Tibial nerve (tissue), 4 donors: Measurements from ENCODE around the gene CAMSAP3. TPM values are rescaled to one million over a fixed set of nuclear protein-coding genes. Genes with fewer than 3 reads are reported as not detected.

Source experiments
- DNase-seq, 2 donors: peaks; one replicate each; pipeline ENCODE4 v3.0.0-alpha.2; 2019; ENCODE audit warnings: low spot score in 2 of 2
- H3K27ac ChIP-seq, 4 donors: fragments of 200-600 bp; sonication (generic) in 3 of 4; one replicate each; pipeline ENCODE4 v1.5.1; 2017 to 2019; ENCODE audit warnings: mild to moderate bottlenecking in 1 of 4
- H3K27me3 ChIP-seq, 2 donors: fragments of 200-600 bp; sonication (generic) in 1 of 2; one replicate each; pipeline versions ENCODE4 v1.5.1 to v1.6.0; 2017 to 2019
- H3K36me3 ChIP-seq, 3 donors: fragments of 200-600 bp; sonication (generic); one replicate each; pipeline ENCODE4 v1.5.1; 2018 to 2019
- H3K4me1 ChIP-seq, 4 donors: fragments of 200-600 bp; sonication (generic) in 3 of 4; one replicate each; pipeline ENCODE4 v1.5.1; 2017 to 2019
- H3K4me3 ChIP-seq, 4 donors: fragments of 200-600 bp; sonication (generic) in 3 of 4; one replicate each; pipeline ENCODE4 v1.5.1; 2017 to 2019; ENCODE audit warnings: mild to moderate bottlenecking in 1 of 4, moderate library complexity in 1 of 4
- H3K9me3 ChIP-seq, 4 donors: fragments of 200-600 bp; sonication (generic) in 3 of 4; one replicate each; pipeline ENCODE4 v1.5.1; 2017 to 2019
- EP300 ChIP-seq, 2 donors: sonication (generic); formaldehyde crosslinking; IDR thresholded peaks; one replicate each; pipeline ENCODE4 v1.6.1; 2017; ENCODE audit warnings: antibody characterized with exemption in 2 of 2, mild to moderate bottlenecking in 1 of 2
- POLR2A ChIP-seq, 2 donors: fragments of 450-650 bp; IDR thresholded peaks; one replicate each; pipeline ENCODE4 v1.6.1; 2017; ENCODE audit warnings: antibody characterized with exemption in 2 of 2, mild to moderate bottlenecking in 2 of 2, moderate library complexity in 2 of 2
- WGBS, 2 donors: methylation state at CpG; one replicate each; pipeline ENCODE4 v1.1.5; 2018; 5-methylcytosine and 5-hydroxymethylcytosine counted together
- total RNA-seq, 4 donors: library from RNA; depleted of rRNA; stranded (reverse); fragments of >200 nt; gene quantifications; one replicate each; pipeline ENCODE4 v1.1.0, GENCODE V29; 2016
- TF ChIP-seq, protein P1 (sequence below), 5 experiments: fragments of 200-600 bp in 3 of 5; fragments of 450-650 bp in 2 of 5; sonication (generic) in 3 of 5; IDR thresholded peaks; one replicate each; pipeline ENCODE4 v1.5.1; 2016 to 2019; ENCODE audit warnings: antibody characterized with exemption in 5 of 5, mild to moderate bottlenecking in 3 of 5, moderate library complexity in 2 of 5

The CAMSAP3 gene
- total RNA-seq, 4 donors from 2014 or later, result not detected

DNA sequence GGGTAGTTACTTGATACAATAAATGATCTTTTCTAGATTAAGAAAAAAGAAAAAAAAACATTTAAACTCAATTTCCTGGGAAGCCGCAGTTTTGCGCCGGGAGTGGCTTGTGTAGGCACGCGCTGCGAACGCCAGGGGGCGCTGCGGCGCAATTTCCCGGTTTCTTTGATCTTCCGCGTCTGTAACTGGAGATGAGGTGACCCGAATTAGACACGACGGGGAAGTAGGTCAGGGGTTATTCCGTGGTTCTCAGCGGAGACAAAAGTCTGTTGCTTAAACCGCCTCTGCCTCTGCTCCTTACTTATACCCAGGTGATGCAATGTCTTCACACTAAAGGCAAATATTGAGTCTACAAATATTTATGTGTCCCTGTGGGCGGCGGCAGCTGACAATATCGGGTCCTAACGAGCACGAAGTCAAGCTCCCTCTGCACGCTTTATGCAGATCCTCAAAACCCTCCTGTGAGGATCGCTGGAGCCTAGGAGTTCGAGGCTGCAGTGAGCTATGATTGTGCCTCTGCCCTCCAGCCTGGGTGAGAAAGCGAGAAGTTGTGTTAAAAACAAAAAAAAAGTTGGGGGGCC is 56.5 kb downstream of the CAMSAP3 start:
- H3K4me1 ChIP-seq, result peaks cover 0 to 8% (median 0%) of the 10 kb centered on the region in 4 donors
- peak; percentile 42 to 73 for DNase-seq
- TF ChIP-seq, protein P1, sequence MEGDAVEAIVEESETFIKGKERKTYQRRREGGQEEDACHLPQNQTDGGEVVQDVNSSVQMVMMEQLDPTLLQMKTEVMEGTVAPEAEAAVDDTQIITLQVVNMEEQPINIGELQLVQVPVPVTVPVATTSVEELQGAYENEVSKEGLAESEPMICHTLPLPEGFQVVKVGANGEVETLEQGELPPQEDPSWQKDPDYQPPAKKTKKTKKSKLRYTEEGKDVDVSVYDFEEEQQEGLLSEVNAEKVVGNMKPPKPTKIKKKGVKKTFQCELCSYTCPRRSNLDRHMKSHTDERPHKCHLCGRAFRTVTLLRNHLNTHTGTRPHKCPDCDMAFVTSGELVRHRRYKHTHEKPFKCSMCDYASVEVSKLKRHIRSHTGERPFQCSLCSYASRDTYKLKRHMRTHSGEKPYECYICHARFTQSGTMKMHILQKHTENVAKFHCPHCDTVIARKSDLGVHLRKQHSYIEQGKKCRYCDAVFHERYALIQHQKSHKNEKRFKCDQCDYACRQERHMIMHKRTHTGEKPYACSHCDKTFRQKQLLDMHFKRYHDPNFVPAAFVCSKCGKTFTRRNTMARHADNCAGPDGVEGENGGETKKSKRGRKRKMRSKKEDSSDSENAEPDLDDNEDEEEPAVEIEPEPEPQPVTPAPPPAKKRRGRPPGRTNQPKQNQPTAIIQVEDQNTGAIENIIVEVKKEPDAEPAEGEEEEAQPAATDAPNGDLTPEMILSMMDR (IDR thresholded peaks at IDR 0.05), result peak; percentile 88 to 98 (median 95)
- no peak for TF ChIP-seq EP300 (IDR thresholded peaks at IDR 0.05)
- H3K36me3 ChIP-seq, result no peaks in the 10 kb centered on the region
- H3K27me3 ChIP-seq, result peaks cover 0 to 27% of the 10 kb centered on the region in 2 donors
- H3K9me3 ChIP-seq, result no peaks in the 10 kb centered on the region
- H3K4me3 ChIP-seq, result peak overlapping the region in 1 of 4 donors; percentile 26
- 4 to 5% methylated on average over 28 of the region's 28 CpGs for WGBS, 2 donors
- no peak overlapping the region for H3K27ac ChIP-seq

DNA sequence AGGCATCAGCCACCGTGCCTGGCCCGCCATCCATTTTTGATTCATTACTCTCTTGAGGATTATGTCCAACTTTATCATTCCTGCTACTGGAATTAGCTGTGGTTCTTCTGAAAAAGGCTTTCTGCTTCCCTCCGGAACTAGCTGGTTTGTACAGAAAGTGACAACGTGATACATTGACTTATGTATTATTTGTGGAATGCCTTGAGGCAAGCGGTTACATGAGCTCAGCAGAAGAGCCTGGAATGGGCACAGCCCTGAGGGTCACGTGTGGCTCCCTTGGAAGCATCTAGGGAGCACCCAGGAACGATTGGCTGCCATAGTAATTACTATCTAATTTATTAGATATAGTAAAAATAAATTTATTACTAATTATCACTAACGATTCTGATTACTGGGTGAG is 58.7 kb downstream of the CAMSAP3 start:
- no peak overlapping the region for H3K4me3 ChIP-seq
- no peak overlapping the region for H3K27ac ChIP-seq
- TF ChIP-seq, protein P1 (IDR thresholded peaks at IDR 0.05), result no peak
- no peak for TF ChIP-seq POLR2A (IDR thresholded peaks at IDR 0.05)
- no peak for TF ChIP-seq EP300 (IDR thresholded peaks at IDR 0.05)
- H3K9me3 ChIP-seq, result no peaks in the 10 kb centered on the region
- H3K27me3 ChIP-seq, result peaks cover 0 to 21% of the 10 kb centered on the region in 2 donors
- no peak for DNase-seq
- 52 to 55% methylated on average over 8 of the region's 8 CpGs for WGBS, 2 donors
- H3K4me1 ChIP-seq, result peaks cover 0 to 11% (median 0%) of the 10 kb centered on the region in 4 donors
- H3K36me3 ChIP-seq, result no peaks in the 10 kb centered on the region

DNA sequence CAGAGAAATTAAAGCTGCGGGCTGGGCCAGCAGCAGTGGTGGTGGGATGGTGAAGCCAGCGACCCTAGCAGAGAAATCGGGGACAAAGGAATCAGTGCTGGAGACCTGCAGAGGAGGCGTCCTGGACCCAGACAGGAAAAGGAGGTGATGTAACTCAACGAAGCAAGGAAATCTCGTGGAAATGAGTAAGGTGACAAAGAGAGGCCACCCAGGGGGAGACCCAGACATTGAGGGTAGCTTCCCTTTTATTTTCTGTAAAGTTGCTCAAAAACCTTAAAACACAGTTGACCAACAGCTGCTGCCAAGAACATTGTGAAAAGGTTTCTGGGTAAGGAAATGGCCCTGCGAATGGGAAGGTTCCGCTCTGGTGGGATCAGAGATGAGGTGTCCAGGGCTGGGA is 59.9 kb downstream of the CAMSAP3 start:
- H3K27ac ChIP-seq, result no peak overlapping the region
- peaks cover 0 to 11% (median 0%) of the 10 kb centered on the region in 4 donors for H3K4me1 ChIP-seq
- H3K9me3 ChIP-seq, result no peaks in the 10 kb centered on the region
- 67 to 68% methylated on average over 7 to 8 of the region's 8 CpGs for WGBS, 2 donors
- TF ChIP-seq POLR2A (IDR thresholded peaks at IDR 0.05) (no peak), EP300 (IDR thresholded peaks at IDR 0.05) (no peak)
- TF ChIP-seq, protein P1 (IDR thresholded peaks at IDR 0.05), result no peak
- H3K4me3 ChIP-seq, result no peak overlapping the region
- no peak for DNase-seq
- peaks cover 0 to 12% of the 10 kb centered on the region in 2 donors for H3K27me3 ChIP-seq
- H3K36me3 ChIP-seq, result no peaks in the 10 kb centered on the region

DNA sequence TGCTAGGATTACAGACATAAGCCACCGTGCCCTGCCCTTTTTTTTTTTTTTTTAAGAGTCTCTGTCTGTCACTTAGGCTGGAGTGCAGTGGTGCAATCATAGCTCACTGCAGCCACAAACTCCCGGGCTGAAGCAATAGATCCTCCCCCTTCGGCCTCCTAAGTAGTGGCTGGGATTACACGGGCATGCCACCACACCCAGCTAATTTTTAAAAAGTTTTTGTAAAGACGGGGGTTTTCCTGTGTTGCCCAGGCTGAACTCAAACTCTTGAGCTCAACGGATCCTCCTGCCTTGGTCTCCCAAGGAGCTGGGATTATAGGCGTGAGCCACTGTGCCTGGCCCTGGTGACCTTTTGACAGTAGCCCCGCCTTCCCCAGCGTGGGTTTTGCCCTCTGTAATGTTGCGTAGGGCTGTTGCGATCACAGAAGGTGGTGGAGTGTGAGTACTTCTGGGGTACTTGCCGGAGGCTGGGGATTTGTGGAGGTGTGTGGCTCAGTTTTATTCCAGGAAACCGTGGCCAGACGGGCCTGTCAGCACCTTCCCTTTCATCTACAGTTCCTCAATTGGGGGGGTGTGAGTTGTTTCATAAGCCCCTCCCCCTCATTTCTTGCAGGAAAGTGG is 61.6 kb downstream of the CAMSAP3 start:
- no peak overlapping the region for H3K27ac ChIP-seq
- WGBS, 2 donors, result 29 to 38% methylated on average over 10 to 14 of the region's 14 CpGs
- TF ChIP-seq EP300 (IDR thresholded peaks at IDR 0.05) (no peak), POLR2A (IDR thresholded peaks at IDR 0.05) (no peak)
- TF ChIP-seq, protein P1 (IDR thresholded peaks at IDR 0.05), result no peak
- peaks cover 0 to 6% (median 0%) of the 10 kb centered on the region in 4 donors for H3K4me1 ChIP-seq
- no peak overlapping the region for H3K4me3 ChIP-seq
- no peak for DNase-seq
- H3K36me3 ChIP-seq, result no peaks in the 10 kb centered on the region
- no peaks in the 10 kb centered on the region for H3K9me3 ChIP-seq
- no peaks in the 10 kb centered on the region for H3K27me3 ChIP-seq

DNA sequence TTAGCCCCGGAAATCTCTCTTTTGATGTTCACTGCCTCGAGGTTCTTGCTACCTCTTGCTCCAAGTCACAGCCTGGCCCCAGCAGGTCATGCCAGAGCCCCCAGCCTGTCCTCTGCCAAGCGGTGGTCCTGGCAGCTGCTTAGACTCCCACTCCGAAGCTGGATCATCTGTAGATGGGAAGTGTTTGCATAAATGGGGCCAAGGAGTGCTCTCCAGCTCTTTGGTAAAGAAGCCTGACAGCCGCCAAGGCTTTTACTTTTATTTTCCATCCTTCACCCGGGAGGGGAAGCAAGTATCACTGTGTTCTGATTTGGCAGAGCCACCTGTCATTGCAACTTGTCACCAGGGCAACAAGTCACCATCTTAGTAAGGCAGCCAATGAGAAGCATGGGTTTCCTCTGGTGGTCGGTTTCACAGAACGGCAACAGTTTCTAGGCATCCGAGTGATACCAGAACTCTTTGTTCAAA is 62.6 kb downstream of the CAMSAP3 start:
- DNase-seq, result no peak
- H3K4me3 ChIP-seq, result no peak overlapping the region
- WGBS, 2 donors, result 33 to 39% methylated on average over 9 of the region's 9 CpGs
- no peaks in the 10 kb centered on the region for H3K27me3 ChIP-seq
- peaks cover 0 to 3% (median 0%) of the 10 kb centered on the region in 4 donors for H3K4me1 ChIP-seq
- no peaks in the 10 kb centered on the region for H3K9me3 ChIP-seq
- H3K27ac ChIP-seq, result no peak overlapping the region
- no peaks in the 10 kb centered on the region for H3K36me3 ChIP-seq
- TF ChIP-seq, protein P1 (IDR thresholded peaks at IDR 0.05), result no peak
- no peak for TF ChIP-seq EP300 (IDR thresholded peaks at IDR 0.05)
- no peak for TF ChIP-seq POLR2A (IDR thresholded peaks at IDR 0.05)
